Activated naive CD4-positive, alpha-beta T cell treated with anti-CD3 and anti-CD28 coated beads, Interleukin-2, amount 50 U/mL, for 24 hours (primary cell): Measurements from ENCODE around the gene PACS2.
"Not testable (repeated sequence)": the region's sequence is repeated elsewhere in the genome, so short reads cannot be mapped to it uniquely, and the experiment has no call there.

Experiments
- H3K27ac Mint-ChIP-seq: one replicate; pipeline ENCODE4 v1.8.0; 2021; ENCODE audit warnings: mild to moderate bottlenecking, mixed read lengths
- H3K27me3 Mint-ChIP-seq: one replicate; pipeline ENCODE4 v1.8.0; 2021; ENCODE audit warnings: mixed read lengths
- H3K36me3 Mint-ChIP-seq: one replicate; pipeline ENCODE4 v1.8.0; 2021; ENCODE audit warnings: mixed read lengths
- H3K4me1 Mint-ChIP-seq: one replicate; pipeline ENCODE4 v1.8.0; 2021; ENCODE audit warnings: mixed read lengths
- H3K4me3 Mint-ChIP-seq: one replicate; pipeline ENCODE4 v1.8.0; 2021; ENCODE audit warnings: mild to moderate bottlenecking, mixed read lengths
- H3K9me3 Mint-ChIP-seq: one replicate; pipeline ENCODE4 v1.8.0; 2021; ENCODE audit warnings: mixed read lengths

The PACS2 gene

DNA sequence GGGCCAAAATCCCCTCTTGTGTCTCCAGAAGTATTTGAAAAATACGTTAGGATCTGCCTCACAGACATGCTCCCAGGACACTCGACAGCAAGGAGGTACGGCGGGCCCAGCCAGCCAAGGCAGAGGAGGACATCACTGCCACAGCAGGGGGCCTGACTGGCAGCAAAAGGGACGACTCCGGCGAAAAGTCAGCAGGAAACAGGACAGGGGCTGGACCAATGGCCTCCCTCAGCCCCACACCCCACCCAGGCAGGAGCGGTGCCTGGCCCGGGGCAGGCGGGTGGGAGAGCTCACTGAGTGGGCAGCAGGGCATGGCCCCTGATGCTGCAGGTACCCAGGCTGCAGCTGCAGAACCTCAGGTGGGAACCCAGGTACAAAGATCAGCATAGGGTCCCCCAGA lies 31.5 kb upstream of the PACS2 start:
- no peak overlapping the region for H3K27ac Mint-ChIP-seq
- no peak overlapping the region for H3K4me3 Mint-ChIP-seq
- H3K9me3 Mint-ChIP-seq: no peaks in the 10 kb centered on the region
- peaks cover 40% of the 10 kb centered on the region for H3K4me1 Mint-ChIP-seq
- H3K27me3 Mint-ChIP-seq: no peaks in the 10 kb centered on the region
- H3K36me3 Mint-ChIP-seq: no peaks in the 10 kb centered on the region

DNA sequence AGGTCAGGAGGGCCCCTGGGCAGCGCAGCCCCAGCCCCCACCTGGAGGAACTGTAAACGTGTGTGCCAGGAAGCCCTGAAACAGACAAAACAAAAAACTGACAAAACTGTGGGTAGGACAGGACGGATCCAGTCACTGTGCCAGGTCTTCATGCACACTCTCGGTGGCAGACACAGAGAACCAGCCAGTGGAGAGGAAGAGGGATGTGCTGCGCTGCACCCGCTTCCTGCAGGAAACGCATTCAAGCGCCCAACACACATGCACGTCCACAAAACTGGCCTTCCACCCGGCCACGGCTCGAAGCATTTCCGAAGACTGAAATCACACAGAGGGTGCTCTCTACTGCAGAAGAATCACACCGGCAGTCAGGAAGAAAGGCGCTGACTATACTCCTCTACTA lies 30.6 kb upstream of the PACS2 start:
- H3K36me3 Mint-ChIP-seq: no peaks in the 10 kb centered on the region
- peaks cover 40% of the 10 kb centered on the region for H3K4me1 Mint-ChIP-seq
- no peaks in the 10 kb centered on the region for H3K27me3 Mint-ChIP-seq
- H3K4me3 Mint-ChIP-seq: no peak overlapping the region
- no peaks in the 10 kb centered on the region for H3K9me3 Mint-ChIP-seq
- H3K27ac Mint-ChIP-seq: peak overlapping the region; percentile 30

DNA sequence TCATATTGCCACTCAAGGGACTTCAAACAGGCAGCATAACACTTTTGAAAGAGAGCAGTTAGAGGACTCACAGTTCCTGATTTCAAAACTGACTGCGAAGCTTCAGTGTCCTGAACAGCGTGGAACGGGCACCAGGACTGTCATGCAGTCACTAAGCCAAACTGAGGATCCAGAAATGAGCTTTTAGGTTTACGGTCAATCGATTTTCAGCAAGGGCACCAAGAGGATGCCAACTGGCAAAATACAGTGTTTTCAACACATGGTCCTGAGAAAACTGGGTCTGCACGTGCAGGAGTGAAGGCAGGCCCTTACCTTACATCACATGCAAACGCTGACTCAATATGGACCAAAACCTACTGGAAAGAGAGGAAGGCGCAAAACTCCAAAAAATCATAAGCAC lies 29.4 kb upstream of the PACS2 start:
- Mint-ChIP-seq H3K4me3 (no peak overlapping the region), H3K9me3 (no peaks in the 10 kb centered on the region), H3K27ac (no peak overlapping the region), H3K27me3 (no peaks in the 10 kb centered on the region), H3K4me1 (peaks cover 45% of the 10 kb centered on the region), H3K36me3 (no peaks in the 10 kb centered on the region)

DNA sequence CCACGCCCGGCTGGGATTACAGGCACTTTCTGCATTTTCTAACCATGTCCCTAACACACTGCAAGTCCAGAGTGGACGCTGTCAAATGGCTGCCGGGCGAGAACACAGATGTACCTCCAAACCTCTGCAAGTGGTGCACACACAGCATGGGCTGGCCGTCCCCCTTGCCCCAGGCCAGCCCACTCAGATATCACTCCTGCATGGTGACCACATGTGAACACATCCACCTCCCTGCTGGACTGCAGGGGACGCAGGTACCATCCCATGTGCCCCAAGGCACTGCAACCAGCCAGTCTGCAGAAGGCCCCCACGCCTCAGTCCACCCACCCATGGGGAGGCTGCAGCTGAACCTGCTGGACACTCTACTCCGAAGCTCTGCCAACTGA lies 27.8 kb upstream of the PACS2 start:
- H3K27ac Mint-ChIP-seq: no peak overlapping the region
- no peaks in the 10 kb centered on the region for H3K27me3 Mint-ChIP-seq
- H3K36me3 Mint-ChIP-seq: no peaks in the 10 kb centered on the region
- peaks cover 53% of the 10 kb centered on the region for H3K4me1 Mint-ChIP-seq
- H3K4me3 Mint-ChIP-seq: no peak overlapping the region
- H3K9me3 Mint-ChIP-seq: no peaks in the 10 kb centered on the region

DNA sequence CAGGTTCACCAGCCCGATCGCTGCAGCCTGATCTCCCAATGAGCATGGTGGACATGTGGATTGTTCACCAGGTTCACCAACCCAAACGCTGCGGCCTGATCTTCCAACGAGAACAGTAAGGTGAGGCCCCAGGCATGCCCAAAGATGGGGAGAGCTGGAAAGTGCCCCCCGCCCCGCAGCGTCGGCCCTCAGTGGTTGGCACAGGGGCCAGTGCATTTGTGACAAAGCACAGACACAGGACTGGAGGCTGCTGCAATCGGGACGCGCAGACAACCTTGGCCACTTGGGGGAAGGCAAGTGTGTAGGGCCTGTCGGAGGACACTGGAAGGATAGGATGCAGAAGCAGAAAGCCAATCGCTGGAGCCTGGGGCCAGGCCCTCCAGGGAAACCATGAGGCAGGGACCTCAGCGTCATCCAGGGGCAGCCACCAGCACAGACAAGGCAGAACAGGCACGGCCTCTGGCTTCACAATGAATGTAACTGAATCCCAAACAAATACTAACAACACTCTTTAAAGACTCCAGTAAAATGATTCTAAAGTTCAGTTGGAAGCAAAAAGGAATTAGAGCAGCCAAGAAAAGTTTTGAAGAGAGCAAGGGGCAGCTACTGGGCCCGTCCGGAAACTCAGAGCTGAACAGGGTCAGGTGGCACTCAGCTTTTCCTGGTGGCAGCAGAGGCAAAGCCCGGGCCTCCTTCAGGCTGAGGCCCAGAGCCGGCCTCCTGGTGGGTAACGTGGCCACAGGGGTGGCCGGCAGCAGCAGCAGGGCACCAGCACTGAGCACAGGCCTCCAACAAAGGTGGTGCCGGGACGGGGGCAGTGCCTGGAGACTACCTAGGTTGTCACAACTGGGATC lies 27.1 kb upstream of the PACS2 start:
- Mint-ChIP-seq H3K36me3 (no peaks in the 10 kb centered on the region), H3K27ac (no peak overlapping the region), H3K4me1 (peaks cover 49% of the 10 kb centered on the region), H3K9me3 (no peaks in the 10 kb centered on the region), H3K27me3 (no peaks in the 10 kb centered on the region), H3K4me3 (no peak overlapping the region)

DNA sequence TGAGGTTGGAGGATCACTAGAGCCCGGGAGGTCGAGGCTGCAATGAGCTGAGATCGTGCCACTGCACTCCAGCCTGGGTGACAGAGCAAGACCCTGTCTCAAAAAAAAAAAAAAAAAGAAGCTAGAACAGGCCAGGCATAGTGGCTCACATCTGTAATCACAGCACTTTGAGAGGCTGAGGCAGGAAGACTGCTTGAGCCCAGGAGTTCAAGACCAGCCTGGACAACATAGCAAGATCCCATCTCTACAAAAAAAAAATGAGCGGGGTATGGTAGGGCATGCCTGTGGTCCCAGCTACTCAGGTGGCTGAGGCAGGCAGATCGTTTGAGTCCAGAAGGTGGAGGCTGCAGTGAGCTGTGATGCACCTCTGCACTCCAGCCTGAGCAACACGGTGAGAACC lies 25.6 kb upstream of the PACS2 start:
- peaks cover 52% of the 10 kb centered on the region for H3K4me1 Mint-ChIP-seq
- not testable (repeated sequence) for H3K4me3 Mint-ChIP-seq, H3K27me3 Mint-ChIP-seq, H3K36me3 Mint-ChIP-seq, H3K9me3 Mint-ChIP-seq, H3K27ac Mint-ChIP-seq

DNA sequence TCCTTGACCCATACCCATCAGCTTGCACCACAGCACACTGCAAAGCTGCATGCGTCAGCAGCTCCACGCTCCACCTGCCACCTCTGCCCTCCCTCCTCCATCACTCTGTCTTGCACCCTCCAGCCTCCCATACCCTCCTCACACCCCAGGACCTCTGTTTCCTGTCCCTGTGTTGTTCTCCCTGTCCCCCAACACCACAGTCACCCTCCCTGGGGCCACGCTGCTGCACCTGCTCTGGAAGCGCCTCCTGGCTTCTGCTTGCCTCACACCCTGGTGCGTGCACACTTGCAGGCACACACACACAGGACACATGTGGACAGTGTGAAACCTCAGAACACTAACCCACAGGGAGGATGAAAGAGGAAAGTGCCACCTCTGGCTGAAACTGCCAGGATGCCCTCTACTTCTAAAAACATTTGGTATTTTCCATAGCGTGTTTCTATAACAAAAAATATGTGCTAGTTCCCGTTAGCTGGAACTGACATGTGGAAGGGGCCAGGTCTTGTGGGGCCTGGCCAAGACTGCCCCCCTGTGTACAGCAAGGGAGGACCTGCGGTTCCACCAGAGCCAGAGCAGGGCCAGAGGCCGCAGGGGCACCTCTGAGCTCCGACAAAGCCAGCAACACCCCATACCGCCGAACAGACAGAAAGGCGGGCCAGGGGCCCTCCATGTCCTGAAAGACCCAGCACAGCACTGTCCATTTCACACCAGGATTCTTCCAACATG lies 23.8 kb upstream of the PACS2 start:
- no peaks in the 10 kb centered on the region for H3K36me3 Mint-ChIP-seq
- H3K27me3 Mint-ChIP-seq: no peaks in the 10 kb centered on the region
- H3K9me3 Mint-ChIP-seq: no peaks in the 10 kb centered on the region
- H3K4me3 Mint-ChIP-seq: peak overlapping the region; percentile 13
- no peak overlapping the region for H3K27ac Mint-ChIP-seq
- peaks cover 48% of the 10 kb centered on the region for H3K4me1 Mint-ChIP-seq

DNA sequence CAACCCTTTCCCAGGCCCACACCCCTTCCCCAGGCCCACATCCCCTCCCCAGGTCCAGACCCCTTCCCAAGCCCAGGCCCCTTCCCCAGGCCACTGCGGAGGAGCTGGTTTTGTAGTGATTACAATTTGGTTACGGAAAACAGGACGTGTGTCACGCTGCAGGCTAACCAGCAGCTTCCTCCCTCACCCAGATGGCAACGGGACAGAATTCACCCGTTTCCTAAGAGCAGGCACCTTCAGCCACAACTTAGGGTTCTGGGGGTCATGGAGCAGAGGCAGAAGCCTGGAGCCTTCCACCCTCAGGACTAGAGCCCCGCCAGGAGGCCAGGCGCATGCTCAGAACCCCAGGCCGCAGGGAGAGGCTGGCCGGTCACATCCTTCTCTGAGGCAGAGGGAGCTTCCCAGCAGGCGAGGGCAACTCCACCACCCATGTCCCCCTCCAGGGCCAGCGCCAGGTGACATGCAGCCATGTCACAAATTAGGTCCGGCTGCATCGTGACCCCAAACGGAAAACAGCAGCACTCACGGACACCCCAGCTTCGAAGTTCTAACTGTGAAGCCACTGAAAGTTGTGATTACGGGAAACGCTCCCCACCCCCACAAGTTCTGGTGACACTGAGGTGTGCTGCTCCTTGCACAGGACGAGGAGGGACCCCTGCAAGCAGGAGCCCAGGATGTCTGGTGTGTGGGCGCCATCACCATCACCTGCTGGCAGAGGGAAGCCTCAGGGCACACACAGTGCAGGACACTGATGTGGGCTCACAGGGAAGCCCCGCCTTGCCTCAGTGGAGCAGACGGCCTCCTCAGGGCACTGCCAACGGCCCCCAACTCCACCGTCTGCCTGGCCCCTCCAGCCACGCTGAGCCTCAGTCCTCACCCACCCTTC lies 21.5 kb upstream of the PACS2 start:
- no peak overlapping the region for H3K27ac Mint-ChIP-seq
- H3K4me1 Mint-ChIP-seq: peaks cover 48% of the 10 kb centered on the region
- no peaks in the 10 kb centered on the region for H3K27me3 Mint-ChIP-seq
- no peaks in the 10 kb centered on the region for H3K36me3 Mint-ChIP-seq
- H3K4me3 Mint-ChIP-seq: peak overlapping the region; percentile 63
- no peaks in the 10 kb centered on the region for H3K9me3 Mint-ChIP-seq

DNA sequence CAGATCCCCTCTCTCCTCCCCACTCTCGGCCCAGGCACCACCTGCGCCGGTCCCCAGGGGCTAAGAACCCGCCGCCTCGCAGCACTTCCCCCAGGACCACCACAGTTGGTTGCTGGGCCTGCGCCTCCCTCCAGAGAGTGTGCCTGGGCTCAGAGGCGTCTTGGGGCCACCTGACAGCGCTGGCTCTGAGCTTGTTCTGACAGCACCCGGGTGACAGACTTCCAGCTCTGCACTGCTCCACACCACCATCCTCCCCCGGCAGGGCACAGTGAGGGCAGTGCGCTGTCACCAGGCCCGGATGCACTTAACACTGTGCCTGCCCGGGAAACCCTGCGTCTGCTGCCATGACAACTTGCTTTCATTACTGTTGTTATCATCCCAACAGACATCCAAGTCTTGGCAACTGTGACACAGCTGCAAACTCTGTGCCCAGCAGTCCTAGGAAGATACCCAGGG lies 20.4 kb upstream of the PACS2 start:
- peaks cover 54% of the 10 kb centered on the region for H3K4me1 Mint-ChIP-seq
- H3K27me3 Mint-ChIP-seq: no peaks in the 10 kb centered on the region
- H3K36me3 Mint-ChIP-seq: no peaks in the 10 kb centered on the region

DNA sequence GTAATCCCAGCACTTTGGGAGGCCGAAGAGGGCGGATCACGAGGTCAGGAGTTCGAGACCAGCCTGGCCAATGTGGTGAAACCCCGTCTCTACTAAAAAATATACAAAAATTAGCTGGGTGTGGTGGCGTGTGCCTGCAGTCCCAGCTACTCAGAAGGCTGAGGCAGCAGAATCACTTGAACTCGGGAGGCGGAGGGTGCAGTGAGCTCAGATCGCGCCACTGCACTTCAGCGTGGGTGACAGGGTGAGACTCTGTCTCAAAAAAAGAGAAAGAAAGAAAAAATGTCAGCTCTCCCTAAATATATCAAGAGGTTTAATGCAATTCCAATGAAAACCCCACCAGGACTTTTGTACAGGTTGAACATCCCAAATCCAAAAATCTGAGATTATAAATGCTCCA lies 17.2 kb upstream of the PACS2 start:
- H3K9me3 Mint-ChIP-seq, H3K27ac Mint-ChIP-seq, H3K27me3 Mint-ChIP-seq, H3K4me3 Mint-ChIP-seq, H3K36me3 Mint-ChIP-seq: not testable (repeated sequence)
- peaks cover 51% of the 10 kb centered on the region for H3K4me1 Mint-ChIP-seq

More for the DNA sequence above, 20.4 kb upstream of the PACS2 start:
- H3K27ac Mint-ChIP-seq: peak overlapping the region; percentile 88
- peak overlapping the region; percentile 57 for H3K4me3 Mint-ChIP-seq
- H3K9me3 Mint-ChIP-seq: no peaks in the 10 kb centered on the region

DNA sequence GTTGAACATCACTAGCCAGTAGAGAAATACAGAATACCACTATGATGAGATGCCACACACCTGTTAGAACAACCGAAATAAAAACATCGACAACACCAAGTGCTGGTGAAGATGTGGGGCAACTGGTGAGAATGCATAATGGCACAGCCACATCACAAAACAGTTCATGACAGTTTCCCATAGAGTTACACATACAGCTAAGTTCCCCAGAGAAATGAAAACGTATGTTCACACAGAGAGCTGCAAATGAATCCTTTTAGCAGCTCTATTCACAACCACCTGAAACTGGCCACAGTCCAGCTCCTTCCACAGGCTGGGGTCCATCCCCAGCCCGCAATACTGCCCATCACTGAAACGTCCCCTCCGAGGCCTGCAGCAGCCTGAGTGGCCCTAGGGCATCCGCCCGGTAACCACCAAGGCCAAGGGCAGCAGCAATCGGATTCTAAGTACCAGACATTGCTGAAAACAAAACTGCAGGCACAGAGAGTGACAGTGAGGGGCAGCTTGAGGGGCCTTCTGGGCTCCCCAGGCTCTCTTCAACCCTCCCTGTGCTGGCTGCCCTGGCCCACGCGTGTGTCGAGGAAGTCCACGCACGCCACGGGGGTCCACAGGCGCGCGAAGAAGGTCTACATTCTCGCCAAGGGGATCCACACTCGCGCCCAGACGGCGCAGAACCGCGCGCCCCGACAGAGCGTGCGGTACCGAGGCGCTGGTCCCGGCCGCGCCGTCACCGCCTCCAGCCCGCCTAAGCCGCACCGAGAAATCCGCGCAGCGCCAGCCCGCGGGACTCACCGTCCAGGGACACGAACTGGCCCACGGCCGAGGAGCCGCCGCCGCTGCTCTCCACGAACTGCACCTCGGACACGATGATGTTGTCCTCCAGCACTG lies 14.7 kb upstream of the PACS2 start:
- H3K4me3 Mint-ChIP-seq: peak overlapping the region; percentile 88
- H3K4me1 Mint-ChIP-seq: peaks cover 46% of the 10 kb centered on the region
- no peaks in the 10 kb centered on the region for H3K9me3 Mint-ChIP-seq
- H3K27ac Mint-ChIP-seq: peak overlapping the region; percentile 82
- no peaks in the 10 kb centered on the region for H3K36me3 Mint-ChIP-seq
- H3K27me3 Mint-ChIP-seq: no peaks in the 10 kb centered on the region

DNA sequence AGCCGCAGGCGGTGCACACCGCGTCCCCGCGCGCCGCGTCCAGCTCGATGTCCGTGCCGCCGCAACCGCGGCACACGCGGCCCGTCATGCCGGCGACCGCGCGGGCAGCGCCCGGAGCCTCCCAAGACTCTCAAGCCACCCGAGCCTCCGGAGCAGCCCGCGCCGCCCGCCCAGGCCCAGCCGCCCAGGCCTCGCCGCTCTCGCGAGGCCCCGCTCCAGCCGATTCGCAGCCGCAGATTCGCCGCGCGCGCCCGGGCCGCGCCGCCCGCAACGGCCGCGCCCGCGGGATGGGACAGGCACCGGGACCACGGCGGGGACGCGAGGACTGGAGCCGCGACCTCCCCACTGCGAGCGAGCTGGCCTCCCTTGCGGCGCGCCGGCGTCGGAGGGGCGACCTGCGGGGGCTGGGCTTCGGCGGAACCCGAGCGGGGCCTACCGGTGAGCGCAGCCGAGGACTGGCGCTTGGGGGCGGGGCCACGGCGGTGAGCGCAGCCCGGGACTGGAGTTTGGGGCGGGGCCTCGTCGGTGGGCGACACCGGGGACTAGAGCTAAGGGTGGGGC lies 13.9 kb upstream of the PACS2 start, which contains the start of gene BRF1:
Gene BRF1, minus strand, starts transcription at position 460 of the 561 bp plus-strand sequence. Its CDS starts 372 bp downstream, at position 88.
- Mint-ChIP-seq H3K36me3 (no peaks in the 10 kb centered on the region), H3K9me3 (no peaks in the 10 kb centered on the region), H3K4me3 (peak within 1 kb of the TSS; percentile 90), H3K27me3 (no peaks in the 10 kb centered on the region), H3K4me1 (peaks cover 50% of the 10 kb centered on the region), H3K27ac (peak within 1 kb of the TSS; percentile 82)

DNA sequence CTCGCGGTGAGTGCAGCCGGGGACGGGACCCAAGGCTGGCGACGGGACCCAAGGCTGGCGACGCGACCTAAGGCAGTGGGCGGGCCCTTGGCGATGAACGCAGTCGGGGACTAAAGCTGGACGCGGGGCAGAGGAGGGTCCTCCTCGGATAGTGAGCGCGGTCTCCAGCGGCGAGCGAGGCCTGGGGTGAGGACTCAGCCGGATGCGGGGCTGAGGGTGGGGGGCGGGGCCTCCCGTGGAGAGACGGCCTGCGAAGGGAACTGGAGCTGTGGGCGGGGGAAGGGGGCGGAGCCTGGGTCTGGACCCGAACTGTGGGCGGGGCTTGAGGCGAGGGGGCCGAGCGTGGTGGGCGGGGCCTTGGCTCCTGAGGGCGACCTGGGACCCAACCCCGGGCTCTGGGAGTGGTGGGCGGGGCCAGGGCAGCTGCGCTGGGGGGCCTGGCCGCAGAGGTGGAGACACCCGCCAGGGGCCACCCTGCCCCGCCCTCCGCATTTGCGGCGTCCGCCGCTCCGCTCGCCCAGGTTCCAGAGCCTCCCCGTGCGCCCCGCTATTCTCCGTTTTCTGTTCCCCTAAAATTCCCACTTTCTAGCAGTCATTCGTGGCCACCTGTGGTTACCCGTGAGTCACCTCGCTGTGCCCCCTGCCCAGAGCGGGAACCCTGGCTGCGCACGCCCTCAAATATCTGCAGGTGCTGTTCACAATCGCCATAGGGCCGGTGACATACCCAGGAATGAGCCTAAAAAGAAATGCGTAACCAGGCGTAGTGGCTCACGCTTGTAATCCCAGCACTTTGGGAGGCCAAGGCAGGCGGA lies 13.2 kb upstream of the PACS2 start:
- Mint-ChIP-seq H3K4me3 (peak overlapping the region; percentile 90), H3K27me3 (no peaks in the 10 kb centered on the region), H3K9me3 (no peaks in the 10 kb centered on the region), H3K27ac (peak overlapping the region; percentile 82), H3K36me3 (no peaks in the 10 kb centered on the region), H3K4me1 (peaks cover 50% of the 10 kb centered on the region)

DNA sequence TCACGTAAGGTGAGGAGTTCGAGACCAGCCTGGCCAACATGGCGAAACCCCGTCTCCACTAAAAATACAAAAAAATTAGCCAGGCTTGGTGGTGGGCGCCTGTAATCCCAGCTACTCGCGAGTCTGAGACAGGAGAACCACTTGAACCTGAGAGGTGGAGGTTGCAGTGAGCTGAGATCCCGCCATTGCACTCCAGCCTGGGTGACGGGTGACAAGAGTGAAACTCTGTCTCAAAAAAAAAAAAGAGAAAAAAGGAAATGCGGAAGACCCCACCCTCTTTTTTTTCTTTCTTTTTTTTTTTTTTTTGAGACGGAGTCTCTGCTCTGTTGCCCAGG lies 12.7 kb upstream of the PACS2 start:
- H3K9me3 Mint-ChIP-seq, H3K27ac Mint-ChIP-seq, H3K27me3 Mint-ChIP-seq, H3K36me3 Mint-ChIP-seq: not testable (repeated sequence)
- Mint-ChIP-seq H3K4me3 (peak overlapping the region; percentile 90), H3K4me1 (peaks cover 50% of the 10 kb centered on the region)
